Trophoblast cell (in vitro differentiated cells and primary cell): ENCODE measurements around the gene SLC39A9.

Experiments
- DNase-seq, 2 donors: peaks; one replicate each; pipeline ENCODE4 v3.0.0-alpha.2; 2016
- H2AFZ ChIP-seq: 2 replicates; pipeline ENCODE4 v1.6.1; 2013; ENCODE audit warnings: low read length, moderate library complexity, mild to moderate bottlenecking; ENCODE audit not compliant: insufficient read depth, poor library complexity
- H2AK5ac ChIP-seq: 2 replicates; pipeline ENCODE4 v1.6.1; 2013; ENCODE audit warnings: mild to moderate bottlenecking, low read length
- H2BK120ac ChIP-seq: 2 replicates; pipeline ENCODE4 v1.6.1; 2013; ENCODE audit warnings: low read length, mild to moderate bottlenecking, moderate library complexity; ENCODE audit not compliant: insufficient read depth, poor library complexity
- H2BK12ac ChIP-seq: 2 replicates; pipeline ENCODE4 v1.6.1; 2013; ENCODE audit warnings: mild to moderate bottlenecking, low read length, moderate library complexity
- H2BK5ac ChIP-seq: 2 replicates; pipeline ENCODE4 v1.6.1; 2013; ENCODE audit warnings: low read length, low read depth, moderate library complexity, mild to moderate bottlenecking; ENCODE audit not compliant: poor library complexity
- H3K14ac ChIP-seq: 2 replicates; pipeline ENCODE4 v1.6.1; 2013; ENCODE audit warnings: mild to moderate bottlenecking, low read length
- H3K18ac ChIP-seq: 2 replicates; pipeline ENCODE4 v1.6.1; 2013; ENCODE audit warnings: mild to moderate bottlenecking, low read length
- H3K23ac ChIP-seq: 2 replicates; pipeline ENCODE4 v1.6.1; 2013; ENCODE audit warnings: low read length
- H3K27ac ChIP-seq: 2 replicates; pipeline ENCODE4 v1.5.1; 2013; ENCODE audit warnings: low read depth, mild to moderate bottlenecking, inconsistent platforms, low read length, moderate library complexity
- H3K27me3 ChIP-seq: 2 replicates; pipeline ENCODE4 v1.6.1; 2013; ENCODE audit warnings: inconsistent platforms, mild to moderate bottlenecking, low read length, moderate library complexity; ENCODE audit not compliant: insufficient read depth
- H3K36me3 ChIP-seq, 2 experiments: 1 replicate in 1 of 2; 2 replicates in 1 of 2; pipeline ENCODE4 v1.6.1; 2013; ENCODE audit warnings: low read length in 2 of 2, mild to moderate bottlenecking in 2 of 2, moderate library complexity in 1 of 2; ENCODE audit not compliant: insufficient read depth in 2 of 2, control insufficient read depth in 1 of 2
- H3K4ac ChIP-seq: 2 replicates; pipeline ENCODE4 v1.6.1; 2013; ENCODE audit warnings: low read depth, mild to moderate bottlenecking, low read length, moderate library complexity
- H3K4me1 ChIP-seq, 2 experiments: 1 replicate in 1 of 2; 2 replicates in 1 of 2; pipeline ENCODE4 v1.6.1; 2013; ENCODE audit warnings: low read length in 2 of 2, mild to moderate bottlenecking in 2 of 2, moderate library complexity in 1 of 2; ENCODE audit not compliant: insufficient read depth in 2 of 2, control insufficient read depth in 1 of 2
- H3K4me2 ChIP-seq: 2 replicates; pipeline ENCODE4 v1.6.1; 2013; ENCODE audit warnings: inconsistent platforms, mild to moderate bottlenecking, low read length, moderate library complexity
- H3K4me3 ChIP-seq: 2 replicates; pipeline ENCODE4 v1.5.1; 2013; ENCODE audit warnings: mild to moderate bottlenecking, low read depth, low read length, inconsistent platforms
- H3K79me1 ChIP-seq: one replicate; pipeline ENCODE4 v1.6.1; 2013; ENCODE audit warnings: low read length
- H3K79me2 ChIP-seq: 2 replicates; pipeline ENCODE4 v1.6.1; 2013; ENCODE audit warnings: low read length, mild to moderate bottlenecking; ENCODE audit not compliant: control insufficient read depth, insufficient read depth, poor library complexity
- H3K9ac ChIP-seq: 2 replicates; pipeline ENCODE4 v1.6.1; 2013; ENCODE audit warnings: mild to moderate bottlenecking, low read length
- H3K9me3 ChIP-seq: 2 replicates; pipeline ENCODE4 v1.6.1; 2013; ENCODE audit warnings: low read depth, mild to moderate bottlenecking, control low read depth, inconsistent platforms, low read length; ENCODE audit not compliant: insufficient read depth
- H4K12ac ChIP-seq: 2 replicates; pipeline ENCODE4 v1.6.1; 2013; ENCODE audit warnings: low read depth, mild to moderate bottlenecking, low read length, moderate library complexity
- H4K8ac ChIP-seq: 2 replicates; pipeline ENCODE4 v1.6.1; 2013; ENCODE audit warnings: low read depth, mild to moderate bottlenecking, low read length, moderate library complexity
- H4K91ac ChIP-seq: one replicate; pipeline ENCODE4 v1.6.1; 2013; ENCODE audit warnings: low read depth, mild to moderate bottlenecking, low read length, moderate library complexity
- WGBS: extraction: QIAGEN DNeasy Blood & Tissue Kit; methylation state at CpG from one replicate; pipeline ENCODE4 v1.1.7; 2013; ENCODE audit warnings: missing lambda C conversion rate; ENCODE audit not compliant: insufficient read length, insufficient coverage; ENCODE audit errors: extremely low coverage; 5-methylcytosine and 5-hydroxymethylcytosine counted together

The SLC39A9 gene

DNA sequence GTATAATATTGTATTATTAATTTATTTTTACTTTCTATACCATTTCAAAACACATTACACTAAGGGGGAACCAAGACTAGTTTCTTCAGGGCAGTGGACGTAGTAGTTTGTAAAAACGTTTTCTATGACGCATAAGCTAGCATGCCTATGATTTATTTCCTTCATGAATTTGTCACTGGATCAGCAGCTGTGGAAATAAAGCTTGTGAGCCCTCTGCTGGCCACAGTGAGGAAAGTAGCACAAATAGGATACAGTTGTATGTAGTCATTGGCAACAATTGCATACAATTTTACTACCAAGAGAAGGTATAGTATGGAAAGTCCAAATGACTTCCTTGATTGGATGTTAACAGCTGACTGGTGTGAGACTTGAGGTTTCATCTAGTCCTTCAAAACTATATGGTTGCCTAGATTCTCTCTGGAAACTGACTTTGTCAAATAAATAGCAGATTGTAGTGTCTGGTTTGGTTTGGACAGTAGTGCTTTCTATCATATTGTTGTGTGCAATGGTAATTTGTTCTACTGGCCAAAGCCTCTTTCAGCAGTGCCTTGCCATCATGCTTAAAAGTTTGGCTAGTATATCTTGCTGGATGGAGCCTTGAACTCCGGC lies 61.7 kb downstream of the SLC39A9 start:
- Histone ChIP-seq H3K4me1 (no peaks in the 10 kb centered on the region), H3K27ac (no peak overlapping the region), H2BK5ac (no peak overlapping the region), H2BK120ac (no peak overlapping the region), H3K36me3 (peaks cover 10 to 15% of the 10 kb centered on the region in 2 experiments), H3K79me2 (no peaks in the 10 kb centered on the region), H3K9me3 (no peaks in the 10 kb centered on the region), H3K18ac (no peak overlapping the region), H3K79me1 (no peaks in the 10 kb centered on the region), H2BK12ac (no peak overlapping the region), H4K8ac (no peak overlapping the region), H3K4me2 (no peak overlapping the region), H3K4me3 (no peak overlapping the region), H4K12ac (no peak overlapping the region), H3K9ac (no peak overlapping the region), H3K4ac (no peak overlapping the region), H4K91ac (no peak overlapping the region), H3K14ac (no peak overlapping the region), H3K23ac (no peak overlapping the region), H2AK5ac (no peak overlapping the region), H3K27me3 (no peaks in the 10 kb centered on the region), H2AFZ (no peak overlapping the region)
- peak; percentile 75 to 92 for DNase-seq
- WGBS, result no CpG with 5 or more reads among the region's 4 CpGs

DNA sequence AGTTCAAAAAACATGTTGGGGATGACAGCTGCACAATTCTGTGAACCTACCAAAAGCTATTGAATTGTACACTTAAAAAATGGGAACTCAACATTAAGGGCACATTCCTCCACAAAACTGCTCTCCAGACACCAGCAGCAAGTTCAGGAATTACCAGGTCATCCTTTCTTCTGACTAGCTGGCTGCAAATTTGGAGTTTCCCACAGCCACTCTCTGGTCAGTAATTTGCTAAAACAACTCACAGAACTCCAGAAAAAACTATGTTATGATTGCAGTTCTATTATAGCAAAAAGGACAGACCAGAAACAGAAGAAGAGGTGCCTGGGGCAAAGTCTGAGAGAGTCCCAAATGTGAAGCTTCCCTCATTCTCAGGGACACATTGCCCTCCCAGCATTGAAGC lies 65.9 kb downstream of the SLC39A9 start:
- Histone ChIP-seq H3K79me2 (no peaks in the 10 kb centered on the region), H3K14ac (no peak overlapping the region), H3K79me1 (no peaks in the 10 kb centered on the region), H4K91ac (no peak overlapping the region), H2AFZ (no peak overlapping the region), H3K27me3 (no peaks in the 10 kb centered on the region), H2BK120ac (no peak overlapping the region), H2BK12ac (no peak overlapping the region), H4K12ac (no peak overlapping the region), H3K9me3 (no peaks in the 10 kb centered on the region), H3K18ac (no peak overlapping the region), H3K4me3 (no peak overlapping the region), H3K36me3 (peaks cover 2 to 3% of the 10 kb centered on the region in 2 experiments), H3K9ac (no peak overlapping the region), H4K8ac (no peak overlapping the region), H2BK5ac (no peak overlapping the region), H3K27ac (peak overlapping the region; percentile 3), H3K4ac (no peak overlapping the region), H3K4me1 (no peaks in the 10 kb centered on the region), H3K4me2 (no peak overlapping the region), H3K23ac (no peak overlapping the region), H2AK5ac (no peak overlapping the region)
- no peak for DNase-seq

DNA sequence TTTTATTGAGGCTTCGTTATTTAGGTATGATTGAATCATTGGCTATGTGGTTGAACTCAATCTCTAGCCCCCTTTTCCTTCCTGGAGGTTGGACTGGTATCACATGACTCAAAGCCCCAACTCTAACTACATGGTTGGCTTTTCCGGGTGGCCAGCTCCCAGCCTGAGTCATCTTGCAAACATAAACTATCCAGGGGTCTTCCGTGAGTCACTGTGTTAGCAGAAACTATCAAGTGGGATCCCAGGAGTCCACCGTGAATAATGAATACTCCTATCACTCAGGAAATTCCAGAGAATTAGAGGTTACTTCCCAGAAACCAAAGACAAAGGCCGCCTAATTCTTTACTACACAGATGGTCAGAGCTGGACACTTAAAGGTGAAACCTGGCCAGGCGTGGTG lies 66.3 kb downstream of the SLC39A9 start:
- Histone ChIP-seq H2BK12ac (no peak overlapping the region), H3K79me1 (no peaks in the 10 kb centered on the region), H3K27me3 (no peaks in the 10 kb centered on the region), H3K18ac (no peak overlapping the region), H2BK5ac (no peak overlapping the region), H4K8ac (no peak overlapping the region), H4K91ac (no peak overlapping the region), H3K9me3 (no peaks in the 10 kb centered on the region), H3K4me2 (no peak overlapping the region), H3K4me3 (no peak overlapping the region), H3K4ac (no peak overlapping the region), H3K36me3 (peaks cover 2 to 3% of the 10 kb centered on the region in 2 experiments), H3K79me2 (no peaks in the 10 kb centered on the region), H3K14ac (no peak overlapping the region), H3K27ac (peak overlapping the region; percentile 3), H4K12ac (no peak overlapping the region), H2BK120ac (no peak overlapping the region), H3K9ac (no peak overlapping the region), H2AFZ (no peak overlapping the region), H3K4me1 (no peaks in the 10 kb centered on the region), H2AK5ac (no peak overlapping the region), H3K23ac (no peak overlapping the region)
- no CpG with 5 or more reads among the region's 6 CpGs for WGBS
- DNase-seq, result no peak

DNA sequence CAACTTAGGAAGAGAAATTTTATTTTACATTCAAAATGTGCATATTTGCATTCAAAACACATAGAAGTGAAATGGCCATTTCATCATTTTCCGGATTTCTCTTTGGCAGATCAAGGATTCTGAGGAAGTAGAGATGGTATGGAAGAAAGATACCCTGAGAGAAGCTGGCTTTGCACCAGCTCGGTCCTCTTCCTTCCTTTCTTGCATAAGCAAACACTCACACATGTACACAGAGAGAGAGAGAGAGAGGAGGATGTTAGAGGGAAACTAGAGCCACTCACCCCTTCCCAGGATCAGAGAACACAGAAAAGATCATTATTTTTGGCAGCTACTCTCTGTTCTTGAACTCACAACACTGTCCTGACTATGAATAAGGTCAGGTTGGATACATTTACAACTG lies 70.5 kb downstream of the SLC39A9 start:
- H3K18ac ChIP-seq, result no peak overlapping the region
- no peaks in the 10 kb centered on the region for H3K79me2 ChIP-seq
- no peak overlapping the region for H3K4ac ChIP-seq
- H3K4me2 ChIP-seq, result no peak overlapping the region
- H3K36me3 ChIP-seq, result no peaks in the 10 kb centered on the region
- no peak overlapping the region for H2BK5ac ChIP-seq
- no peak for DNase-seq
- H3K27ac ChIP-seq, result no peak overlapping the region
- no peaks in the 10 kb centered on the region for H3K27me3 ChIP-seq
- H3K14ac ChIP-seq, result no peak overlapping the region
- H4K91ac ChIP-seq, result no peak overlapping the region
- H2BK120ac ChIP-seq, result no peak overlapping the region
- no peak overlapping the region for H2BK12ac ChIP-seq
- H3K79me1 ChIP-seq, result no peaks in the 10 kb centered on the region
- H3K4me3 ChIP-seq, result no peak overlapping the region
- H3K4me1 ChIP-seq, result peaks cover 0 to 8% of the 10 kb centered on the region in 2 experiments
- H3K23ac ChIP-seq, result no peak overlapping the region
- H3K9ac ChIP-seq, result no peak overlapping the region
- H4K12ac ChIP-seq, result no peak overlapping the region
- no peak overlapping the region for H4K8ac ChIP-seq
- no peak overlapping the region for H2AFZ ChIP-seq
- WGBS, result no CpG with 5 or more reads among the region's 2 CpGs
- peaks cover 2% of the 10 kb centered on the region for H3K9me3 ChIP-seq
- no peak overlapping the region for H2AK5ac ChIP-seq
